Uterus (tissue), 4 donors: Measurements from ENCODE around the gene TPBG. TPM values are rescaled to one million over a fixed set of nuclear protein-coding genes. Genes with fewer than 3 reads are reported as not detected.

Experiments used
- DNase-seq, 2 donors: peaks; one replicate each; pipeline ENCODE4 v3.0.0-alpha.2; 2019 to 2020
- H3K27ac ChIP-seq, 2 donors: fragments of 200-600 bp; sonication (generic); 1 replicate in 1 of 2; 2 replicates in 1 of 2; pipeline ENCODE4 v1.5.1; 2016 to 2018
- H3K27me3 ChIP-seq, 2 donors: fragments of 200-600 bp; sonication (generic); one replicate each; pipeline ENCODE4 v1.5.1; 2018 to 2019; ENCODE audit warnings: control low read depth in 1 of 2
- H3K36me3 ChIP-seq, 2 donors: fragments of 200-600 bp; sonication (generic); one replicate each; pipeline ENCODE4 v1.5.1; 2019; ENCODE audit warnings: control low read depth in 1 of 2
- H3K4me1 ChIP-seq, 2 donors: fragments of 200-600 bp; sonication (generic); one replicate each; pipeline ENCODE4 v1.5.1; 2018 to 2019; ENCODE audit warnings: control low read depth in 1 of 2
- H3K4me3 ChIP-seq, 2 donors: fragments of 200-600 bp; sonication (generic); 1 replicate in 1 of 2; 2 replicates in 1 of 2; pipeline ENCODE4 v1.5.1; 2018 to 2019; ENCODE audit warnings: mild to moderate bottlenecking in 1 of 2
- H3K9me3 ChIP-seq, 2 donors: fragments of 200-600 bp; sonication (generic); one replicate each; pipeline ENCODE4 v1.5.1; 2019; ENCODE audit warnings: control low read depth in 1 of 2
- CTCF ChIP-seq, 4 experiments: fragments of 200-600 bp in 2 of 4; fragments of 450-650 bp in 2 of 4; sonication (generic) in 2 of 4; IDR thresholded peaks; one replicate each; pipeline ENCODE4 v1.5.1; 2016 to 2019; ENCODE audit warnings: antibody characterized with exemption in 4 of 4, mild to moderate bottlenecking in 2 of 4, moderate library complexity in 1 of 4
- POLR2A ChIP-seq, 2 donors: fragments of 450-650 bp; IDR thresholded peaks; one replicate each; pipeline ENCODE4 v1.6.1; 2016; ENCODE audit warnings: antibody characterized with exemption in 2 of 2, mild to moderate bottlenecking in 1 of 2, moderate library complexity in 1 of 2
- intact Hi-C: fragments of 100-400 bp; cut with DNase I; formaldehyde crosslinking; loops from one replicate; pipeline ENCODE4 v1.15.1; 2023; ENCODE audit warnings: low total_unique reads
- total RNA-seq, 4 donors: library from RNA; depleted of rRNA in 3 of 4; stranded (reverse); fragments of >200 nt in 3 of 4; gene quantifications; one replicate each; pipeline versions ENCODE4 v1.1.0 to v1.2.4, GENCODE V29; 2014 to 2023
- donor health status: DM: yes; HTN: yes; CAD: no.

The TPBG gene
- total RNA-seq, 4 donors from 2014 or later, result 11.5 to 37.5 (median 29.6) TPM

- H3K4me3 ChIP-seq, result no peak overlapping the region
These were observed 9.8 kb upstream of the TPBG start for GRCh38 chr6:82353848-82354247.

GRCh38 chr6:82360552-82360951 is 3.1 kb upstream of the TPBG start:
- H3K27me3 ChIP-seq, result no peaks in the 10 kb centered on the region
- DNase-seq, result no peak
- peaks cover 0 to 4% of the 10 kb centered on the region in 2 donors for H3K4me1 ChIP-seq
- H3K27ac ChIP-seq, result no peak overlapping the region
- no peaks in the 10 kb centered on the region for H3K36me3 ChIP-seq
- no peaks in the 10 kb centered on the region for H3K9me3 ChIP-seq
- H3K4me3 ChIP-seq, result no peak overlapping the region
- TF ChIP-seq POLR2A (IDR thresholded peaks at IDR 0.05) (no peak), CTCF (IDR thresholded peaks at IDR 0.05) (no peak)
- intact Hi-C loops, result no loop called here

More at GRCh38 chr6:82353848-82354247, 9.8 kb upstream of the TPBG start:
- TF ChIP-seq CTCF (IDR thresholded peaks at IDR 0.05) (no peak), POLR2A (IDR thresholded peaks at IDR 0.05) (no peak)
- no peaks in the 10 kb centered on the region for H3K27me3 ChIP-seq
- DNase-seq, result no peak
- H3K27ac ChIP-seq, result no peak overlapping the region
- intact Hi-C loops, result no loop called here
- H3K4me1 ChIP-seq, result no peaks in the 10 kb centered on the region
- no peaks in the 10 kb centered on the region for H3K36me3 ChIP-seq
- no peaks in the 10 kb centered on the region for H3K9me3 ChIP-seq

- intact Hi-C loops, result no loop called here
- no peak for DNase-seq
- Histone ChIP-seq H3K4me3 (no peak overlapping the region), H3K36me3 (no peaks in the 10 kb centered on the region), H3K4me1 (peaks cover 0 to 5% of the 10 kb centered on the region in 2 donors), H3K9me3 (no peaks in the 10 kb centered on the region), H3K27me3 (no peaks in the 10 kb centered on the region), H3K27ac (no peak overlapping the region)
- TF ChIP-seq CTCF (IDR thresholded peaks at IDR 0.05) (no peak), POLR2A (IDR thresholded peaks at IDR 0.05) (no peak)
These were observed 2.0 kb upstream of the TPBG start for GRCh38 chr6:82361631-82362030.

- Histone ChIP-seq H3K4me1 (peaks cover 0 to 5% of the 10 kb centered on the region in 2 donors), H3K27ac (no peak overlapping the region), H3K27me3 (no peaks in the 10 kb centered on the region), H3K4me3 (no peak overlapping the region), H3K36me3 (no peaks in the 10 kb centered on the region), H3K9me3 (no peaks in the 10 kb centered on the region)
- intact Hi-C loops, result no loop called here
- no peak for DNase-seq
- TF ChIP-seq CTCF (IDR thresholded peaks at IDR 0.05), result no peak
- TF ChIP-seq POLR2A (IDR thresholded peaks at IDR 0.05), result no peak
These were observed 1.5 kb upstream of the TPBG start for GRCh38 chr6:82362144-82362543.

GRCh38 chr6:82362878-82363427 is 664 bp upstream of the TPBG start:
- H3K4me1 ChIP-seq, result peaks cover 0 to 5% of the 10 kb centered on the region in 2 donors
- H3K27ac ChIP-seq, result peak overlapping the region; percentile 79 to 83
- H3K36me3 ChIP-seq, result no peaks in the 10 kb centered on the region
- TF ChIP-seq POLR2A (IDR thresholded peaks at IDR 0.05) (no peak), CTCF (IDR thresholded peaks at IDR 0.05) (no peak)
- H3K9me3 ChIP-seq, result no peaks in the 10 kb centered on the region
- intact Hi-C loops, result no loop called here
- DNase-seq, result peak; percentile 40 to 49
- peak overlapping the region; percentile 64 to 66 for H3K4me3 ChIP-seq
- H3K27me3 ChIP-seq, result no peaks in the 10 kb centered on the region
